Chondrocyte (in vitro differentiated cells): Measurements from ENCODE around the gene HIP1. TPM values are rescaled to one million over a fixed set of nuclear protein-coding genes. Genes with fewer than 3 reads are reported as not detected.

Experiments used
- DNase-seq: peaks from one replicate; pipeline ENCODE4 v3.0.0; 2021; ENCODE audit warnings: mixed read lengths, low spot score
- H3K27ac Mint-ChIP-seq: one replicate; pipeline ENCODE4 v1.8.0; 2021; ENCODE audit warnings: mild to moderate bottlenecking, moderate library complexity, mixed read lengths; ENCODE audit not compliant: unreplicated experiment
- H3K27me3 Mint-ChIP-seq: 2 replicates; pipeline ENCODE4 v1.8.0; 2021; ENCODE audit warnings: low read depth, mixed read lengths
- H3K36me3 Mint-ChIP-seq: 2 replicates; pipeline ENCODE4 v1.8.0; 2021; ENCODE audit warnings: low read depth, mixed read lengths
- H3K4me1 Mint-ChIP-seq: 2 replicates; pipeline ENCODE4 v1.8.0; 2021; ENCODE audit warnings: low read depth, mild to moderate bottlenecking, mixed read lengths
- H3K4me3 Mint-ChIP-seq: one replicate; pipeline ENCODE4 v1.8.0; 2021; ENCODE audit warnings: mild to moderate bottlenecking, moderate library complexity, mixed read lengths; ENCODE audit not compliant: unreplicated experiment
- H3K9me3 Mint-ChIP-seq: 2 replicates; pipeline ENCODE4 v1.8.0; 2021; ENCODE audit warnings: low read depth, mixed read lengths
- total RNA-seq: library from RNA; stranded (reverse); gene quantifications from 3 replicates; pipeline ENCODE4 v1.2.1, GENCODE V29; 2021
- TF ChIP-seq, protein P1 (sequence below): fragments of 200-600 bp; sonication (generic); IDR thresholded peaks from 2 replicates; pipeline ENCODE4 v1.5.0; 2021; ENCODE audit warnings: antibody characterized with exemption, mild to moderate bottlenecking, moderate library complexity

The HIP1 gene
- total RNA-seq, 1 donor from 2014 or later = 46.6 TPM

GRCh38 chr7:75739796-75740672 is 1.3 kb upstream of the HIP1 start:
- Mint-ChIP-seq H3K27me3 (peaks cover 1% of the 10 kb centered on the region), H3K27ac (peak overlapping the region; percentile 97), H3K4me3 (peak overlapping the region; percentile 86), H3K9me3 (no peaks in the 10 kb centered on the region), H3K4me1 (peaks cover 36% of the 10 kb centered on the region), H3K36me3 (no peaks in the 10 kb centered on the region)
- no peak for DNase-seq
- TF ChIP-seq, protein P1, sequence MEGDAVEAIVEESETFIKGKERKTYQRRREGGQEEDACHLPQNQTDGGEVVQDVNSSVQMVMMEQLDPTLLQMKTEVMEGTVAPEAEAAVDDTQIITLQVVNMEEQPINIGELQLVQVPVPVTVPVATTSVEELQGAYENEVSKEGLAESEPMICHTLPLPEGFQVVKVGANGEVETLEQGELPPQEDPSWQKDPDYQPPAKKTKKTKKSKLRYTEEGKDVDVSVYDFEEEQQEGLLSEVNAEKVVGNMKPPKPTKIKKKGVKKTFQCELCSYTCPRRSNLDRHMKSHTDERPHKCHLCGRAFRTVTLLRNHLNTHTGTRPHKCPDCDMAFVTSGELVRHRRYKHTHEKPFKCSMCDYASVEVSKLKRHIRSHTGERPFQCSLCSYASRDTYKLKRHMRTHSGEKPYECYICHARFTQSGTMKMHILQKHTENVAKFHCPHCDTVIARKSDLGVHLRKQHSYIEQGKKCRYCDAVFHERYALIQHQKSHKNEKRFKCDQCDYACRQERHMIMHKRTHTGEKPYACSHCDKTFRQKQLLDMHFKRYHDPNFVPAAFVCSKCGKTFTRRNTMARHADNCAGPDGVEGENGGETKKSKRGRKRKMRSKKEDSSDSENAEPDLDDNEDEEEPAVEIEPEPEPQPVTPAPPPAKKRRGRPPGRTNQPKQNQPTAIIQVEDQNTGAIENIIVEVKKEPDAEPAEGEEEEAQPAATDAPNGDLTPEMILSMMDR = no peak

- DNase-seq = peak; percentile 100
- Mint-ChIP-seq H3K36me3 (no peaks in the 10 kb centered on the region), H3K4me3 (peak overlapping the region; percentile 94), H3K27ac (peak overlapping the region; percentile 97), H3K9me3 (no peaks in the 10 kb centered on the region), H3K4me1 (peaks cover 43% of the 10 kb centered on the region), H3K27me3 (peaks cover 1% of the 10 kb centered on the region)
- TF ChIP-seq, protein P1 = peak; percentile 42
Observed at GRCh38 chr7:75738975-75739795, 444 bp upstream of the HIP1 start.

DNA sequence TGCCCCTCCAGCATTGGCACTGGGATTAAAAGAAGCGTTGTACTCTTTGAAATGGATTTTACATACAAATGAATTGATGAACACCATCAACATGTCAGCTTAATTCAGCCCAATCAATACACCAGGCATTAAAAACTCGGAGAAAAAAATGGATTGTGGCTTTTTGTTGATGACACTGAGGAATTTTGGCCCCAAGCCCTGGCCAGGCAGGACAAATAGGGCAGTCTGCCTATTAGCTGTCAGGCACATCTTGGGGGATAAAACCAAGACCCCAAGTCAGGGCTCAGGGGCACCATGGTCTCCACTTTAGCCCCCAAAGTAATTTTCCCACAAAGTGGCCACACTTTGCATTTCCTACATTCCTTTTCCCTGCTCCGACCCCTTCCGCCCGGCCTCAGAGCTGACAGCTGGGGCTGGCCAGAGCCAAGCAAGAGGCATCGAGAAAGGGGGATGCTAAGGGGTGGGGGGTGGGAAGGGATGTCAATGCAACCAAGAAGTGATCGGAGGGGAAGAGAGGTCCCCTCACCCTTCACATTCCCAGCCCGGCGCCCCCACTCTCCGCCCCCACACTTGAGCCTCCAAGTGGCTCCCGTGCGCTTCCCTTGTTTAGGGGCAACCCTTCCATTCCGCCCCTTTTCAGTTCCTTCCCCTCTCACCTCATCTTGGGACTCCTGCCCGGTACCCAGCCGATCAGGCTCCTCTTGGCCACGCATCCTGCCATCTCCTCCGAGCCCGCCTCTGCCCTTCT is 711 bp downstream of the HIP1 start:
- Mint-ChIP-seq H3K27ac (peak overlapping the region; percentile 78), H3K36me3 (no peaks in the 10 kb centered on the region), H3K27me3 (no peaks in the 10 kb centered on the region), H3K9me3 (no peaks in the 10 kb centered on the region), H3K4me3 (peak overlapping the region; percentile 94), H3K4me1 (peaks cover 49% of the 10 kb centered on the region)
- TF ChIP-seq, protein P1 = no peak
- no peak for DNase-seq

GRCh38 chr7:75735581-75736350 is 3.0 kb downstream of the HIP1 start:
- TF ChIP-seq, protein P1 = no peak
- no peaks in the 10 kb centered on the region for H3K27me3 Mint-ChIP-seq
- H3K4me3 Mint-ChIP-seq = no peak overlapping the region
- H3K36me3 Mint-ChIP-seq = no peaks in the 10 kb centered on the region
- no peaks in the 10 kb centered on the region for H3K9me3 Mint-ChIP-seq
- no peak overlapping the region for H3K27ac Mint-ChIP-seq
- DNase-seq = no peak
- H3K4me1 Mint-ChIP-seq = peaks cover 55% of the 10 kb centered on the region
